Measurements from ENCODE around the gene SHLD2. TPM values are rescaled to one million over a fixed set of nuclear protein-coding genes. Genes with fewer than 3 reads are reported as not detected.
A peak's percentile ranks its signal among the peaks of the same experiment; 100 is the strongest.

SHLD2 gene
- total and polyA plus RNA-seq, 2 of the 13 experiments (the other 11 are each of a cell fraction or from before 2014, with no cell fraction given), result 25.7 to 53.7 TPM

- TF ChIP-seq, protein P1, sequence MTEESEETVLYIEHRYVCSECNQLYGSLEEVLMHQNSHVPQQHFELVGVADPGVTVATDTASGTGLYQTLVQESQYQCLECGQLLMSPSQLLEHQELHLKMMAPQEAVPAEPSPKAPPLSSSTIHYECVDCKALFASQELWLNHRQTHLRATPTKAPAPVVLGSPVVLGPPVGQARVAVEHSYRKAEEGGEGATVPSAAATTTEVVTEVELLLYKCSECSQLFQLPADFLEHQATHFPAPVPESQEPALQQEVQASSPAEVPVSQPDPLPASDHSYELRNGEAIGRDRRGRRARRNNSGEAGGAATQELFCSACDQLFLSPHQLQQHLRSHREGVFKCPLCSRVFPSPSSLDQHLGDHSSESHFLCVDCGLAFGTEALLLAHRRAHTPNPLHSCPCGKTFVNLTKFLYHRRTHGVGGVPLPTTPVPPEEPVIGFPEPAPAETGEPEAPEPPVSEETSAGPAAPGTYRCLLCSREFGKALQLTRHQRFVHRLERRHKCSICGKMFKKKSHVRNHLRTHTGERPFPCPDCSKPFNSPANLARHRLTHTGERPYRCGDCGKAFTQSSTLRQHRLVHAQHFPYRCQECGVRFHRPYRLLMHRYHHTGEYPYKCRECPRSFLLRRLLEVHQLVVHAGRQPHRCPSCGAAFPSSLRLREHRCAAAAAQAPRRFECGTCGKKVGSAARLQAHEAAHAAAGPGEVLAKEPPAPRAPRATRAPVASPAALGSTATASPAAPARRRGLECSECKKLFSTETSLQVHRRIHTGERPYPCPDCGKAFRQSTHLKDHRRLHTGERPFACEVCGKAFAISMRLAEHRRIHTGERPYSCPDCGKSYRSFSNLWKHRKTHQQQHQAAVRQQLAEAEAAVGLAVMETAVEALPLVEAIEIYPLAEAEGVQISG (CRISPR knock-in tag; IDR thresholded peaks at IDR 0.05), result peak; percentile 84
- TF ChIP-seq NFAT5 (CRISPR knock-in tag; IDR thresholded peaks at IDR 0.05) (peak; percentile 75; the same call in 1 of the 2 replicates), ZBTB3 (CRISPR knock-in tag; IDR thresholded peaks at IDR 0.05; ENCODE audit: borderline replicate concordance, low read depth) (no peak), ZMYM4 (CRISPR knock-in tag; IDR thresholded peaks at IDR 0.05) (peak; percentile 48; the same call in 1 of the 2 replicates), MIER3 (CRISPR knock-in tag; IDR thresholded peaks at IDR 0.05; ENCODE audit: borderline replicate concordance) (peak; percentile 41; the same call in 1 of the 2 replicates), POGK (CRISPR knock-in tag; conservative IDR thresholded peaks at IDR 0.05) (peak; percentile 95), PRDM15 (CRISPR knock-in tag; IDR thresholded peaks at IDR 0.05) (peak; percentile 88), ZSCAN25 (CRISPR knock-in tag; IDR thresholded peaks at IDR 0.05) (peak; percentile 99), JDP2 (CRISPR knock-in tag; IDR thresholded peaks at IDR 0.05; ENCODE audit: borderline replicate concordance) (no peak), TGIF2 (CRISPR knock-in tag; IDR thresholded peaks at IDR 0.05) (peak; percentile 55; the same call in 1 of the 2 replicates), ZSCAN12 (CRISPR knock-in tag; IDR thresholded peaks at IDR 0.05) (no peak), SRF (IDR thresholded peaks at IDR 0.05; ENCODE audit: low read depth, low read length) (no peak)
- TF ChIP-seq, protein P2, sequence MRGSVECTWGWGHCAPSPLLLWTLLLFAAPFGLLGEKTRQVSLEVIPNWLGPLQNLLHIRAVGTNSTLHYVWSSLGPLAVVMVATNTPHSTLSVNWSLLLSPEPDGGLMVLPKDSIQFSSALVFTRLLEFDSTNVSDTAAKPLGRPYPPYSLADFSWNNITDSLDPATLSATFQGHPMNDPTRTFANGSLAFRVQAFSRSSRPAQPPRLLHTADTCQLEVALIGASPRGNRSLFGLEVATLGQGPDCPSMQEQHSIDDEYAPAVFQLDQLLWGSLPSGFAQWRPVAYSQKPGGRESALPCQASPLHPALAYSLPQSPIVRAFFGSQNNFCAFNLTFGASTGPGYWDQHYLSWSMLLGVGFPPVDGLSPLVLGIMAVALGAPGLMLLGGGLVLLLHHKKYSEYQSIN (CRISPR knock-in tag; IDR thresholded peaks at IDR 0.05; ENCODE audit: borderline replicate concordance), result no peak
Measured at GRCh38 chr10:87095236-87095945, 385 bp downstream of the SHLD2 start (continued).
